Activated CD8-positive, alpha-beta T cell treated with anti-CD3 and anti-CD28 coated beads for 36 hours (primary cell): Measurements from ENCODE around the gene ABCD3. TPM values are rescaled to one million over a fixed set of nuclear protein-coding genes. Genes with fewer than 3 reads are reported as not detected.
"Not testable (repeated sequence)": the region's sequence is repeated elsewhere in the genome, so short reads cannot be mapped to it uniquely, and the experiment has no call there.

Experiments used
- ATAC-seq: fragments of 200-7000 bp; cut with Tn5 transposase; one replicate; pipeline ENCODE4 v1.10.0; 2021; ENCODE audit warnings: mild to moderate bottlenecking, moderate library complexity
- CTCF ChIA-PET: fragments of 350-600 bp; sonication (Branson Sonifier 250); formaldehyde crosslinking; loops from one replicate; lab custom pipeline; 2021; ENCODE audit warnings: antibody characterized with exemption; lab: Charles Lee
- POLR2A ChIA-PET: fragments of 350-600 bp; sonication (Branson Sonifier 250); formaldehyde crosslinking; loops from one replicate; lab custom pipeline; 2021; ENCODE audit warnings: antibody characterized with exemption; lab: Charles Lee
- DNase-seq: peaks from one replicate; pipeline ENCODE4 v3.0.0-alpha.2; 2020
- H3K27ac Mint-ChIP-seq: one replicate; pipeline ENCODE4 v1.8.0; 2021; ENCODE audit warnings: mild to moderate bottlenecking, mixed read lengths
- H3K27me3 Mint-ChIP-seq: one replicate; pipeline ENCODE4 v1.8.0; 2021; ENCODE audit warnings: mixed read lengths
- H3K36me3 Mint-ChIP-seq: one replicate; pipeline ENCODE4 v1.8.0; 2021; ENCODE audit warnings: low read depth, mixed read lengths
- H3K4me1 Mint-ChIP-seq: one replicate; pipeline ENCODE4 v1.8.0; 2021; ENCODE audit warnings: low read depth, mixed read lengths
- H3K4me3 Mint-ChIP-seq: one replicate; pipeline ENCODE4 v1.8.0; 2021; ENCODE audit warnings: mild to moderate bottlenecking, moderate library complexity, mixed read lengths
- H3K9me3 Mint-ChIP-seq: one replicate; pipeline ENCODE4 v1.8.0; 2021; ENCODE audit warnings: mixed read lengths
- intact Hi-C: fragments of 100-400 bp; cut with micrococcal nuclease; formaldehyde crosslinking; loops from one replicate; pipeline ENCODE4 v1.10.0; 2022
- total RNA-seq, 2 experiments: library from RNA; stranded (reverse); gene quantifications; one replicate each; pipeline ENCODE4 v1.2.3, GENCODE V29; 2021
- TF ChIP-seq, protein P1 (sequence below): fragments of 200-600 bp; IDR thresholded peaks from one replicate; pipeline ENCODE4 v1.8.0; 2022; ENCODE audit warnings: antibody characterized with exemption, mild to moderate bottlenecking

Gene ABCD3
- total RNA-seq, 2 experiments from 2014 or later, result 31.3 to 31.9 TPM

DNA sequence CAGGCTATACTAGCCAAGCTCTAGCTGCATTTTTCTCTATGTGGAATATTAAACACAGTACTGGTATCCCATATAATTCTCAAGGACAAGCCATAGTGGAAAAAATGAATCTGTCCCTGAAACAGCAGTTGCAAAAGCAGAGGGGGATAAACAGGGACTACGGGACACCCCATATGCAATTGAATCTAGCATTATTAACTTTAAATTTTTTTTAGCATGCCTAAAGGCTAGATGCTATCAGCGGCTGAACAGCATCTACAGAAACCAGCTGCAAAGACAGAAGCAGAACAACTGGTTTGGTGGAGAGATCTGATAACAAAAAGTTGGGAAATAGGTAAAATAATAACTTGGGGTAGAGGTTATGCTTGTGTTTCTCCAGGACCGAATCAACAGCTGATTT, 30.6 kb downstream of the ABCD3 start:
- ATAC-seq, POLR2A ChIA-PET, H3K4me1 Mint-ChIP-seq, H3K4me3 Mint-ChIP-seq, H3K27me3 Mint-ChIP-seq, DNase-seq, intact Hi-C loops, H3K27ac Mint-ChIP-seq: not testable (repeated sequence)
- Mint-ChIP-seq H3K9me3 (peaks cover 64% of the 10 kb centered on the region), H3K36me3 (peaks cover 71% of the 10 kb centered on the region)
- CTCF ChIA-PET, result interaction anchor here (1.3 to 1.6 kb wide), 3 partner anchors 14 to 32 kb away, joined by 3 to 4 read pairs (median 4); no protein-coding TSS in a partner anchor

DNA sequence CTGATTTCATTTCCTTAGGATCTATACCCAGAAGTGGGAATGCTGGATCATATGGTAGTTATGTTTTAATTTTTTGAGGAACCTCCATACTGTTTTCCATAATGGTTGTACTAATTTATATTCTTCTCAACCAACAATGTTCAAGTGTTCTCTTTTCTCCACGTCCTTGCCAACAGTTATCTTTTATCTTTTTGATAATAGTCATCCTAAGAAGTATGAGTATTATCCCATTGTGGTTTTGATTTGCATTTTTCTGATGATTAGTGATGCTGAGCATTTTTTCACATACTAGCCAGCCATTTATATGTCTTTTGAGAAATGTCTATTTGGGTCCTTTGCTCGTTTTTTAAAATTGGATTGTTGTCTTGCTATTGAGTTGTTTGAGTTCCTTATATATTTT, 38.5 kb downstream of the ABCD3 start:
- Mint-ChIP-seq H3K4me3 (no peak overlapping the region), H3K36me3 (peaks cover 26% of the 10 kb centered on the region), H3K9me3 (peaks cover 9% of the 10 kb centered on the region), H3K27me3 (no peaks in the 10 kb centered on the region), H3K27ac (no peak overlapping the region), H3K4me1 (no peaks in the 10 kb centered on the region)
- DNase-seq (no peak), ATAC-seq (no peak)
- ChIA-PET POLR2A (interaction anchor here (1.1 kb wide), 1 partner anchor 71 kb away, joined by 3 read pairs; no protein-coding TSS in a partner anchor), CTCF (no interaction called here)
- intact Hi-C loops, result no loop called here
- TF ChIP-seq, protein P1, sequence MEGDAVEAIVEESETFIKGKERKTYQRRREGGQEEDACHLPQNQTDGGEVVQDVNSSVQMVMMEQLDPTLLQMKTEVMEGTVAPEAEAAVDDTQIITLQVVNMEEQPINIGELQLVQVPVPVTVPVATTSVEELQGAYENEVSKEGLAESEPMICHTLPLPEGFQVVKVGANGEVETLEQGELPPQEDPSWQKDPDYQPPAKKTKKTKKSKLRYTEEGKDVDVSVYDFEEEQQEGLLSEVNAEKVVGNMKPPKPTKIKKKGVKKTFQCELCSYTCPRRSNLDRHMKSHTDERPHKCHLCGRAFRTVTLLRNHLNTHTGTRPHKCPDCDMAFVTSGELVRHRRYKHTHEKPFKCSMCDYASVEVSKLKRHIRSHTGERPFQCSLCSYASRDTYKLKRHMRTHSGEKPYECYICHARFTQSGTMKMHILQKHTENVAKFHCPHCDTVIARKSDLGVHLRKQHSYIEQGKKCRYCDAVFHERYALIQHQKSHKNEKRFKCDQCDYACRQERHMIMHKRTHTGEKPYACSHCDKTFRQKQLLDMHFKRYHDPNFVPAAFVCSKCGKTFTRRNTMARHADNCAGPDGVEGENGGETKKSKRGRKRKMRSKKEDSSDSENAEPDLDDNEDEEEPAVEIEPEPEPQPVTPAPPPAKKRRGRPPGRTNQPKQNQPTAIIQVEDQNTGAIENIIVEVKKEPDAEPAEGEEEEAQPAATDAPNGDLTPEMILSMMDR, result no peak

DNA sequence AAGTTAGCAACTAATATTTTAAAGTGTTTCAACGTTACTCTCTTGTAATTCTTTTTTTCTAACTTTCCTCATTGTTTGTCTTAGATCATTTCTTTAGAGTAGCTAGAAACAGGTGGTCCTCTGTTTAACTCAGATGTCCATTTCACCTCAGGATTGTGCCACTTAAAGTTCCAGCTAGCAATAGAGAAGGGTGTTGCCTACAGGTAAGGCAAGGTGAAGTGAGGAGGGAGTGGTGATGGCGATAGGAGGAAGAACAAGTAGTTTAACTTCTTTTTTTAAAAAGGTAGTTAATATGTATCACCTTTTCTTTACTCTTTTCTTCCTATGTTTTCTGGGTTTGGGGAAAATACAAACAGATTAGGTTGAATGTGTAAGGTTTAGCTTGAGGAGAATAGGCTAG, 44.4 kb downstream of the ABCD3 start:
- no peak overlapping the region for H3K27ac Mint-ChIP-seq
- peaks cover 19% of the 10 kb centered on the region for H3K36me3 Mint-ChIP-seq
- ATAC-seq, result no peak
- H3K27me3 Mint-ChIP-seq, result no peaks in the 10 kb centered on the region
- TF ChIP-seq, protein P1, result no peak
- ChIA-PET POLR2A (interaction anchor here (0.6 kb wide), 1 partner anchor 243 kb away, joined by 3 read pairs; no protein-coding TSS in a partner anchor), CTCF (interaction anchor here (0.9 to 3.3 kb wide), 16 partner anchors 10 to 437 kb away, joined by 3 to 22 read pairs (median 4); no protein-coding TSS in a partner anchor)
- H3K9me3 Mint-ChIP-seq, result no peaks in the 10 kb centered on the region
- H3K4me3 Mint-ChIP-seq, result no peak overlapping the region
- intact Hi-C loops, result no loop called here
- no peaks in the 10 kb centered on the region for H3K4me1 Mint-ChIP-seq
- DNase-seq, result no peak

DNA sequence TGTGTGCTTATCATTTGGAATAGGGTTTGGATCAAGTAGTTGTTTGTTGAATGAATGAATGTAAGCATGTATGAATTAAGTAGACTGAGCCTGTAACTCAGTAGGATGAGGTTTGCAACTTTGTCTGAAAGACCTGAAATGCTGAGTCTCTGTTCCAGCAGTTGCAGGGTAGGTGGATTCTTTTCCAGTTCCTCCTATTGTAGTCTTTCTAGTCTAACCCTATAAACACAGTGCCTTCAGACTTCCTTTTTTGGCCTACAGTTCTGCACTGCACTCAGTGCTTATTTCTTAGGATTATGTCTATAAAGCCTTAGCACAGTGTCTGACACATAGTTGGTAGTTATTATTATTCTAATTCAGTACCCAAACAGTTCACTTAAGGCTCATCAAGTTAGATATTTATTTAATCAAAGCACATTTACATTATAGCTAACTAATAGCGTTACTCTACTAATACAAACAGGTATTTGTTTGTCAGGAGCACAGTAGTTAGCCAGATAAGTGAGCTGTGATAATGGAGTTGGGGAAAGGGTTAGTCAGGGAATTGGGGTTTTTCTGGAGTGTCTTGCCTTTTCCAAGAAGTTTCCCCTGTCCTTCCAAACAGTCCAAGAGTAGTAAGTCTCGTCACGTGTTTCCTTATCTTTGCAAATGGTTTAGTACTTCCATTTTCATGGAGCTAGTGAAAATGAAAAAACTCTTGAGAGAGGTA, 45.0 kb downstream of the ABCD3 start:
- intact Hi-C loops, result no loop called here
- H3K27me3 Mint-ChIP-seq, result no peaks in the 10 kb centered on the region
- POLR2A ChIA-PET, result no interaction called here
- no peaks in the 10 kb centered on the region for H3K9me3 Mint-ChIP-seq
- H3K4me3 Mint-ChIP-seq, result no peak overlapping the region
- TF ChIP-seq, protein P1, result no peak
- H3K4me1 Mint-ChIP-seq, result no peaks in the 10 kb centered on the region
- no peak for ATAC-seq
- H3K36me3 Mint-ChIP-seq, result peaks cover 19% of the 10 kb centered on the region
- no peak for DNase-seq
- CTCF ChIA-PET, result interaction anchor here (0.9 to 3.3 kb wide), 27 partner anchors 9 to 437 kb away, joined by 3 to 22 read pairs (median 4); partner anchors contain the start of gene ARHGAP29
- H3K27ac Mint-ChIP-seq, result no peak overlapping the region

DNA sequence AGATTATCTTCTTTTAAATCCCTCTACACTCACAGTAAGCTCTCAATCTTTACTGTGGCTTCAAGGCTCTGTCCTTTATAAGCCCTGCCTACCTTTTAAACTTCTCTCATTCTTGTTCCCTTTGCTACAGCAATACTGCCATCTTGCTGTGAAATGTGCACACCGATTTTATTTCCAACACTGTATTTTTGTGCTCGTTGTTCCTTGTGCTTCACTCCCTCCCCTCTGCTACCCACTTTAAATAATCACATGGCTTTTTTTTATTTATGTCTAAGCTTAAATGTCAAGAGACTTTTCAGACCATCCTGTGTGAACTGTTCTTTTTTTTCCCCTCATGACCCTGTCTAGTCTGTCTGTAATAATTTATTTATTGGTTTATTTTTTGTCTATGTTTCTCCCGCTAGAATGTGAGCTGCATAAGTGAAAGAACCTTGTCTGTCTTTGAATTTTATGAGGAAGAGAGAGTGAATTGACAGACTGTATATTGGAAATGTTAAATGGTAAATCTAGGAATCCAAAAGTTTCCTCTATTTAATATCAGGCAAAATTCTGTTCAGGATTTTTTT, 45.7 kb downstream of the ABCD3 start:
- no peak overlapping the region for H3K4me3 Mint-ChIP-seq
- ATAC-seq (peak; percentile 67), DNase-seq (no peak)
- no peaks in the 10 kb centered on the region for H3K4me1 Mint-ChIP-seq
- POLR2A ChIA-PET, result no interaction called here
- TF ChIP-seq, protein P1, result peak; percentile 49
- no peaks in the 10 kb centered on the region for H3K27me3 Mint-ChIP-seq
- H3K27ac Mint-ChIP-seq, result no peak overlapping the region
- intact Hi-C loops, result no loop called here
- H3K36me3 Mint-ChIP-seq, result peaks cover 19% of the 10 kb centered on the region
- CTCF ChIA-PET, result interaction anchor here (0.7 to 3.3 kb wide), 28 partner anchors 9 to 438 kb away, joined by 3 to 22 read pairs (median 3); partner anchors contain the start of gene ARHGAP29
- no peaks in the 10 kb centered on the region for H3K9me3 Mint-ChIP-seq
